ENCODE data around the gene SIPA1L2.
A peak's percentile ranks its signal among the peaks of the same experiment; 100 is the strongest.

Gene SIPA1L2

GRCh38 chr1:232648316-232648715, 18.4 kb upstream of the SIPA1L2 start (continued):
- TF ChIP-seq OSR2 (tag by site-specific recombination; IDR thresholded peaks at IDR 0.05) = no peak
- TF ChIP-seq ZNF169 (tag by site-specific recombination; IDR thresholded peaks at IDR 0.05) = no peak
- no peak for TF ChIP-seq MZF1 (tag by site-specific recombination; IDR thresholded peaks at IDR 0.05; ENCODE audit: borderline replicate concordance)
- TF ChIP-seq ZNF157 (tag by site-specific recombination; IDR thresholded peaks at IDR 0.05) = no peak
- TF ChIP-seq ZBTB44 (tag by site-specific recombination; IDR thresholded peaks at IDR 0.05) = no peak
- TF ChIP-seq ZNF664 (tag by site-specific recombination; IDR thresholded peaks at IDR 0.05) = no peak

GRCh38 chr1:232644209-232644608, 14.3 kb upstream of the SIPA1L2 start:
- Histone ChIP-seq H3K36me3 (ENCODE audit: control insufficient read depth in 2 of 2, insufficient read depth in 1 of 2, low read length in 2 of 2) (no peaks in the 10 kb centered on the region), H3K4me3 (ENCODE audit: low read depth, low read length) (no peak overlapping the region), H3K4me1 (ENCODE audit: control insufficient read depth, insufficient read depth, low read length) (0 out of 2 replicates have a peak, but pooled peaks cover 3% of the 10 kb centered on the region), H3K27ac (ENCODE audit: extremely low read depth, low read depth, low read length) (no peak overlapping the region), H3K9me3 (ENCODE audit: control insufficient read depth, insufficient read depth, low read depth, low read length) (no peaks in the 10 kb centered on the region)
- ChIA-PET POLR2A (no interaction called here), CTCF (interaction anchor here (1.8 to 1.9 kb wide), 2 partner anchors 11 to 236 kb away, joined by 5 to 6 read pairs; no protein-coding TSS in a partner anchor)
- TF ChIP-seq PATZ1 (tag by site-specific recombination; IDR thresholded peaks at IDR 0.05) (no peak), ZNF426 (tag by site-specific recombination; IDR thresholded peaks at IDR 0.05) (no peak), ZNF501 (tag by site-specific recombination; IDR thresholded peaks at IDR 0.05) (no peak), ZNF366 (tag by site-specific recombination; conservative IDR thresholded peaks at IDR 0.05) (peak; percentile 96), ZNF157 (tag by site-specific recombination; IDR thresholded peaks at IDR 0.05) (no peak), PRDM2 (tag by site-specific recombination; IDR thresholded peaks at IDR 0.05; ENCODE audit: borderline replicate concordance) (no peak), ZNF132 (tag by site-specific recombination; IDR thresholded peaks at IDR 0.05; ENCODE audit: borderline replicate concordance) (no peak), ZNF302 (tag by site-specific recombination; IDR thresholded peaks at IDR 0.05; ENCODE audit: low read depth) (no peak), ZSCAN16 (tag by site-specific recombination; IDR thresholded peaks at IDR 0.05) (no peak), ZBTB17 (tag by site-specific recombination; IDR thresholded peaks at IDR 0.05) (peak; percentile 77), ZNF654 (tag by site-specific recombination; IDR thresholded peaks at IDR 0.05; ENCODE audit: low read depth) (no peak), ZNF513 (tag by site-specific recombination; IDR thresholded peaks at IDR 0.05) (no peak), ZNF580 (tag by site-specific recombination; IDR thresholded peaks at IDR 0.05) (no peak), GFI1B (tag by site-specific recombination; IDR thresholded peaks at IDR 0.05) (no peak)

Data from HEK293 (cell line).